ENCODE data around the gene TYMS. TPM values are rescaled to one million over a fixed set of nuclear protein-coding genes. Genes with fewer than 3 reads are reported as not detected.

Gene TYMS
- total and polyA plus RNA-seq, 9 of the 15 experiments (the other 6 are each of a cell fraction or from before 2014, with no cell fraction given), result 69.1 to 409 (median 175) TPM

- TF ChIP-seq PHB (CRISPR knock-in tag; IDR thresholded peaks at IDR 0.05), result 0 out of 2 replicates have a peak, but pooled peaks have one; percentile 6
- 0 out of 2 replicates have a peak, but pooled peaks have one; percentile 55 for TF ChIP-seq CBX5 (IDR thresholded peaks at IDR 0.05; ENCODE audit: borderline replicate concordance, low read depth)
- TF ChIP-seq ATF1 (CRISPR knock-in tag; IDR thresholded peaks at IDR 0.05), result no peak
- peak; percentile 91 for TF ChIP-seq ATF1 (tag; IDR thresholded peaks at IDR 0.05)
- peak; percentile 79; the same call in 1 of the 2 replicates for TF ChIP-seq NKRF (IDR thresholded peaks at IDR 0.05; ENCODE audit: borderline replicate concordance)
- TF ChIP-seq, protein P1, sequence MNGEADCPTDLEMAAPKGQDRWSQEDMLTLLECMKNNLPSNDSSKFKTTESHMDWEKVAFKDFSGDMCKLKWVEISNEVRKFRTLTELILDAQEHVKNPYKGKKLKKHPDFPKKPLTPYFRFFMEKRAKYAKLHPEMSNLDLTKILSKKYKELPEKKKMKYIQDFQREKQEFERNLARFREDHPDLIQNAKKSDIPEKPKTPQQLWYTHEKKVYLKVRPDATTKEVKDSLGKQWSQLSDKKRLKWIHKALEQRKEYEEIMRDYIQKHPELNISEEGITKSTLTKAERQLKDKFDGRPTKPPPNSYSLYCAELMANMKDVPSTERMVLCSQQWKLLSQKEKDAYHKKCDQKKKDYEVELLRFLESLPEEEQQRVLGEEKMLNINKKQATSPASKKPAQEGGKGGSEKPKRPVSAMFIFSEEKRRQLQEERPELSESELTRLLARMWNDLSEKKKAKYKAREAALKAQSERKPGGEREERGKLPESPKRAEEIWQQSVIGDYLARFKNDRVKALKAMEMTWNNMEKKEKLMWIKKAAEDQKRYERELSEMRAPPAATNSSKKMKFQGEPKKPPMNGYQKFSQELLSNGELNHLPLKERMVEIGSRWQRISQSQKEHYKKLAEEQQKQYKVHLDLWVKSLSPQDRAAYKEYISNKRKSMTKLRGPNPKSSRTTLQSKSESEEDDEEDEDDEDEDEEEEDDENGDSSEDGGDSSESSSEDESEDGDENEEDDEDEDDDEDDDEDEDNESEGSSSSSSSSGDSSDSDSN (IDR thresholded peaks at IDR 0.05; ENCODE audit: borderline replicate concordance in 1 of 2, low read depth in 2 of 2, low read length in 2 of 2), result peak in 1 of 2 experiments; percentile 11; a peak in 1 of 4 replicates
- TF ChIP-seq RUNX1 (IDR thresholded peaks at IDR 0.05; ENCODE audit: low read depth), result no peak
- TF ChIP-seq TEAD4 (IDR thresholded peaks at IDR 0.05; ENCODE audit: low read length), result no peak; the same call in 1 of the 2 replicates
- no peak for TF ChIP-seq TEAD4 (CRISPR knock-in tag; IDR thresholded peaks at IDR 0.05; ENCODE audit: borderline replicate concordance)
- peak; percentile 95 for TF ChIP-seq POLR2G (IDR thresholded peaks at IDR 0.05; ENCODE audit: low read depth, low read length)
- TF ChIP-seq SP2 (IDR thresholded peaks at IDR 0.05; ENCODE audit: extremely low read depth, low read depth, low read length, poor library complexity, severe bottlenecking), result no peak
- no peak for TF ChIP-seq ZNF75A (CRISPR knock-in tag; IDR thresholded peaks at IDR 0.05)
- peak; percentile 45; the same call in 1 of the 2 replicates for TF ChIP-seq BCOR (IDR thresholded peaks at IDR 0.05)
- TF ChIP-seq CTCF (IDR thresholded peaks at IDR 0.05 in 2 of 3, conservative IDR thresholded peaks at IDR 0.05 in 1 of 3; ENCODE audit: insufficient read depth in 2 of 3, low read depth in 1 of 3, low read length in 3 of 3), result no peak
- TF ChIP-seq NR4A1 (CRISPR knock-in tag; IDR thresholded peaks at IDR 0.05), result no peak
- TF ChIP-seq NR4A1 (tag; IDR thresholded peaks at IDR 0.05), result no peak
- TF ChIP-seq POLR3A (IDR thresholded peaks at IDR 0.05; ENCODE audit: borderline replicate concordance, extremely low read depth, insufficient read depth, insufficient read length), result no peak
- no peak for TF ChIP-seq GATA2 (CRISPR knock-in tag; IDR thresholded peaks at IDR 0.05)
Observed at GRCh38 chr18:658001-658946, 821 bp downstream of the TYMS start (continued).
